Right lobe of liver (tissue), 4 donors: ENCODE results near the gene KCNH1.

Experiments used
- CTCF ChIP-seq, 4 donors: fragments of 200-600 bp in 3 of 4; fragments of 450-650 bp in 1 of 4; IDR thresholded peaks; one replicate each; pipeline versions ENCODE4 v1.5.1 to v1.8.0; 2016 to 2022; ENCODE audit warnings: antibody characterized with exemption in 4 of 4, mild to moderate bottlenecking in 2 of 4
- POLR2A ChIP-seq: fragments of 450-650 bp; IDR thresholded peaks from one replicate; pipeline ENCODE4 v1.6.1; 2017; ENCODE audit warnings: antibody characterized with exemption, mild to moderate bottlenecking
- donor health status: DM: no; HTN: no; CAD: no.
- donor health status: DM: no; HTN: no; CAD: no.
- donor health status: DM: no; HTN: yes; CAD: no.

- TF ChIP-seq POLR2A (no peak), CTCF (IDR thresholded peaks at IDR 0.05) (no peak)
These were observed 40.4 kb upstream of the KCNH1 start for GRCh38 chr1:211174375-211174774.
